Fibroblast of gingiva (primary cell): Measurements from ENCODE around the gene BCAS3.
A peak's percentile ranks its signal among the peaks of the same experiment; 100 is the strongest.
"Not testable (repeated sequence)": the region's sequence is repeated elsewhere in the genome, so short reads cannot be mapped to it uniquely, and the experiment has no call there.

ENCODE experiments used
- DNase-seq: peaks from one replicate; pipeline ENCODE4 v3.0.0-alpha.2; 2011; ENCODE audit warnings: low read depth

Gene BCAS3

DNA sequence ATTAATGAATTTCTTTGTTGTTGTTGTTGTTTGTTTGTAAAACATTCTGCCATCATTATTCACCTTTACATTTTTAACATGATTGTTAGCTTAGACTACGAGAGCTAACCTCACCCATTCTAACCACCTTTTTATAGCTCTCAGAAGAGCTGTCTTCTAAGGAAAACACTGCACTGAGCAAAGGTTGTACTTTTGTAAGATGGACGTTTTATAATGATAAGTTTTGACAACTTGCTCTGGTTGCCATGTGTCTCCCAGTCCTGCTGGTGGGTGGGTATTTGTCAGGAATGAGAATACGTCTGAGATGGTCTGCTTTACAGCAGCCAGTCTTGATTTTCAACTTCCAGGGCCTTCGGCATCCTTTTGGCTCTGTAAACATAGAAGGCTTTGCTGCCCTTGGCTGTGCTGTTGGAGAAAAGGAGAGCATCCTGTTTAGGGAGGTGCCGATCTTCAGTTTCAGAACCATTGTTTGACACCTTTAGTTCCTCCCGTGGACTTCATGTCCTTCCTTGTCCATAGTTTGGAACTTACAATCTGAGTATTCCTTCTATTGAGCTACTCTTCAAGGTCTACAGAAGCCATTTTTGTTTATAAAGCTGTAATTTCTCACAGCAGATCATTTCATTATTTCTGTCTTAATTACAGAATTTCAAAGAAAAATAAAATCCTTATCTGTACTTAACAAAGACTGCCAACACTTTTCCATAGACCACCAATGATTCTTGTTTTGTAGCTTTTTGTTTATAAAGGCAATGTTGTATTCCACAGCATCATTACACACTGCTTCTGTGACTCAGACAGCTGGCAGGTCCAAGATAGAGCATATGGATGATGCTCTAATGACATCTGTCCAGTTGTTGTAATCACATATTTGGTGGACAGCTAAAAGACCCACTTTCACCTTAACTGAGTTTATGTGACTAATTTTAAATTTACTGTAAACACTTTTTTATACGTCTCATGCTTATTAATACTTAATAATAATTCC is 451.9 kb downstream of the BCAS3 start:
- no peak for DNase-seq

DNA sequence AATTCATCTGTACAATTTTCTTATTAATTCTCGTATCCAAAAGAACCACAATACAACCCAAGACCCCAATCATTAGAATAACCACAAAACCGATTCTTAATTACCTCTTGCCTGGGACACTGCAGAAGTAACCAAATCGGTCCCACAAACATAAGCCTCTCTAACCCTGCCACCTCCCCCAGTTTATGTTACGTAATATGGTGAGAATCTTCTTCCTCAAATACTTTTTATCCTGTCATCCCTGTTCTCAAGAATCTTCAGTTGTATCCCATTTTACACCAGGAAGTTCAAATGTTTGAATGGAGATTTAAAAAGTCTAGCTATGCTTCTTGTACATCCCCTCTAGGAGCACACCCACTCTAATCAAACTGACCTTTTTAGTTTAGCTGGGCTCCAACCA is 452.7 kb downstream of the BCAS3 start:
- DNase-seq: no peak

DNA sequence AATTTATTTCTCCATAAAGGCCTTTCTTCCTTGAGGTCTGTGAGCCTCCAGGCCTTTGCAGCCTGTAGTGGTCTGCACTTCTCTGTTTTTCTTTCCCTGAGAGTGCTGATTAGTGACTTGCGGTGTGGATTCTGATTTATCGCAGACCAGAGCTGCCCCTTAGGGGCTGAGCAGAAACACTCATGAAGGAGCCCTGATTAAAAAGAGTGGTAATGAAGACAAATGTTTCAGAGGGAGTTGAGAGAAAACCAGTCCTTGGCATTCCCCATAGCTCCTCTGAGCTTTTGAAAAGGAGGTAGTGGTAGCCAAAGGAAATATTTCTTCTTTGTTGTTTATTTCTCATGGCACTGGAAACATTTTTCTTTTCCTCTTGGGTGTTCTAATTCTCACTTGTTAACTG is 453.9 kb downstream of the BCAS3 start:
- DNase-seq: no peak

DNA sequence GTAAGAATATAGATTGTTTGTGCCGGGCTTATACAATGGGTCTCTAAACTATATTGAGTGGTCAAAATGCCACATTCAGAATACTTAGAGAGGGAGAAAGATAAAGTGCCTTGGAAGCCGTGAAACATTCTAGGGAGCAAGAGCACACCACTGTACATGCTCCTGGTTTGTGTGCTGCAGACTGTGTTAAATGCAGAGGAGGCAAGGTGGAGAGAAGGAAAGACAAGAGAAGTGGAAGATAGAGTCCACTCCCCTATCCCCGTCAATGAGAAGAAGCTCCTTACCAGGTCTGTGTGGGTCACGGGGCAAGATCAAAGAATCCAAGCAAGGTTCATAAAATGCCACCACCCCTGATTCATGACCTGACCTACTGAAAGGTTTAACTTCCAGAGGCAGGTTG is 454.9 kb downstream of the BCAS3 start:
- DNase-seq: no peak

DNA sequence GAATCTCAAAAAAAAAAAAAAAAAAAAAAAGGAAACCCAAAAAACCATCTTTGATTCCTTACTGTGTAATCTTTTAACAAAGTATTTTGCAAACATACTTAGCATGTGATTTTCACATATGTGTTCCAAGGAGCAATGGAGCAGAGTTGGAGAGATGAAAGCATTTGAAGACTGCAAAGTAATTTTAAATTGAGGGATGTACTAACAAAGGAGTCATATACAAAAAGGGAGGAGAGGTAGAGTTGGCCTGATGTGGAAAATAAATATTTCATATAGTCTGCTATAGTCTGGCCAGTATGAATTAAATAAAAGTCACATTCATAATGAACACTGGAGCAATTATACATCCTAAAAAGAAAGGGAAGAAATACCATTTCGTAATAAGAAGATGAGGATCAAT is 456.2 kb downstream of the BCAS3 start:
- no peak for DNase-seq

DNA sequence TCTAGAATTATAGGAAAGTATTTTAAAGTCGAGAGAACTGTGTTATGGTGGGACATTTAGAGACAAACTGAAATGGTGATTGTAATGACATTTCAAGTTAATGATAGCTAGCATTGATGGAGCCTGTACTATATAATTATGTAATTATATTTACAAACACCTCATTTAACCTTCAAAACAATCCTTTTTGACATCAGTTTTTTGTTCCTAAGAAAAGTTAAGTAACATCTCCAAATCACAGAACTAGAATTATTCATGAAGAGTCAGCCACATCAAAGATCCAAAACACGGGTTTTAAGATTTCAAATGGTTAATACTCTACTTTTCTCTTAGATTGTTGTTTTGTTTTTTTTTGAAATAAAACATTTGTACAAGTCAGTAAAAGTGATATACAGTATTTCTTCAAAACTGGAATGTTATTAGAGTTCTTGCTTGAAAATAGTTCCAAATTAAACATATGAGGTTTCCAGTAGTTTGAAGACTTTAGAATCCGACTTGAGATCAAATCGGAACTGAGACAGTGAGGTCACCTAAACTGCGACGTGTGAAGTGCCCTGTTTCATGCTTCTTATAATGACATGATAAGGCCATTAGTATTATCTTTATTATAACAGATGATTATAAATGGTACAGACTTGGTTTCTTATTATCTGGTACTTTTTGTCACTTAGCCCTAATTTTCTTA is 457.0 kb downstream of the BCAS3 start:
- DNase-seq: no peak

DNA sequence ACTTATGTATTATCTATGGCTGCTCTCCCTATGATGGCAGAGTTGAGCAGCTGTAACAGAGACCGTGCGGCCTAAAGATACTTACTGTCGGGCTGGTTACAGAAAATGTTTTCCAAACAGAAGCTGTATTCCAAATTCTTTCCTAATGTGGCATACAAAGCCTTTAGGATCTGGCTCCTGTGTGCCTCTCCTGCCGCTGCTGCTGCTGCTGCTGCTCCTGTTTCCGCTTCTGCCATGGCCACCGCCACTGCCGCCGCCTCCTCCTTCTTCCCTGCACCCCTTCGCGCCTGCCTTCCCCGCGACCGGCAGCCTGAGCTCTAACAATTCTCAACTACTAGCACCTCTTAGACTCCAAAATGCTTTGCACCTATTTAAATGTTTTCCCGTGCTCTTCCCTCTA is 458.1 kb downstream of the BCAS3 start:
- DNase-seq: no peak

DNA sequence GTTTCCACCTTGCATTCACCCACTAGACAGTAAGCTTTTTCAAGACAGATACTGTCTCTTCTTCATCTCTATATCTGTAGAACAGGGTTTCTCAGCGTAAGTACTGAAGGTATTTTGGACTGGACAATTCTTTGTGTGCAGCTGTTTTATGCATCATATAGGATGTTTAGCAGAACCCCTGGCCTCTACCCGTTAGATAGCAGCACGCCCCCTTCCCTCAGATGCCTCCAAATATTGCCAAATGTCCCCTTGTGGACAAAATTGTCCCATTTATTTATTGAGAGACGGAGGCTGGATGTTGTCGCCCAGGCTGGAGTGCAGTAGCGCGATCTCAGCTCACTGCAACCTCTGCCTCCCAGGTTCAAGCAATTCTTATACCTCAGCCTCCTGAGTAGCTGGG is 458.6 kb downstream of the BCAS3 start:
- no peak for DNase-seq

DNA sequence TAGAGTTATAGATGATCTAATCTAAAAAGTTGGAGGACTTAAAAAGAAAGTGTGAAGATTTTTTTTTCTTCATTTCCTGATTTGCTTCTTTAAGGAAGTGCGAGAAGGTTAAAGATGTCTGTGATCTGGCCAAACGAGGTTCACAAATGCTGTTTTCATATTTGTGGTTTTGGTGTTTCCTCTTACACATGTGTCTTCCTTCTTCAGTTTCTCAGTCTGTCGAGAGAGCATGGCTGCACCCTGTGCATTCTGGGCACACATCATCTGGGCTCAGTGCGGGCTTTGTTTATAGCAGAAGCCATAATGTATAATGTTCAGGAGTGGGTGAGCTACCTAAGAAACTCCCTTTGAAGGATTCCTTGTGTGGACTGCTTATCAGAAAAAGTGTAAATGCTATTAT is 461.6 kb downstream of the BCAS3 start:
- DNase-seq: peak; percentile 62

DNA sequence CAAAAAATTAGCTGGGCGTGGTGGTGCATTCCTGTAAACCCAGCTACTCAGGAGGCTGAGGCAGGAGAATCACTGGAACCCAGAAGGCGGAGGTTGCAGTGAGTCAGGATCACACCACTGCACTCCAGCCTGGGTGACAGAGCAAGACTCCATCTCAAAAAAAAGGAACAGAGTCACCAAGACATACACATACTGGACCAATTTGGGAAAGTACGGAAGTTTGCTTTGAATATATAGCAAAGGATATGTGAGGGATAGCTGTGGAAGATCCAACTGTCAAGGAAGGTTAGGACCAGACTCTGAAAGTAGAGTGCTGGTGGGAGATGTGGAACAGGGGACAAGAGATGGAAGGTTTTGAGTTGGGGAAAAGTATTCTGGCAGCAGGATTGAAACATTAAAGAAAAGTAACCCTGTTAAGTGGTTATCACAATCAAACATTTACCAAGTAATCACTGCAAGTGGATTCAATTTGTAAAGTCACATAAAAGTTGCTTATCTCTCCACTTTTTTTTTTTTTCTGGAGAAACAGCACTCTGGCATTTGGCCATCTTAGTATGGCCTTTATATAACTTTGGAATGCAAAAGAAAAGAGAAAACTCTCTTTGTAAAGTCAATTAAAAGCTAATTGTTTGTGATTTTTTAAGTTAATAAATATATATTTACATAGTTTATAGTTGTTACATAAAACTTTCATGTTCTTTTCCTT is 462.6 kb downstream of the BCAS3 start:
- DNase-seq: no peak

DNA sequence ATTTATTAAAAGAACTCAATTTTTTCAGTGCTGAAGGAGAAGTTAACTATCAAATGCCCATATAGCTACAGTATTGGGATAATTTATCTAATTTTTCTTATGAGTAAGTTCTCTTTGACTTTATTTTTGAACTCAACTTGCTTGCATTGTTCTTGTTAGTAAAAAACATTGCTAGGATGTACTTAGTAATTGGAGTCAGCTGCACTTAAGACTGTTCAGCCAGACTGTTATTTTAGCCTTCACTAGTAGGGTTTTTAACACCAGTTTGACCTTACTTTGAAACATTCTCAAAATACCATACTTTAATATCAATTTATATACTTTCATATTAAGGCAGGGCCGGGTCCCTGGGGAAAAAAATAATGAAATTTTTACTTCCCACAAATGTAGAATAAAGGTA is 465.4 kb downstream of the BCAS3 start:
- peak; percentile 32 for DNase-seq

DNA sequence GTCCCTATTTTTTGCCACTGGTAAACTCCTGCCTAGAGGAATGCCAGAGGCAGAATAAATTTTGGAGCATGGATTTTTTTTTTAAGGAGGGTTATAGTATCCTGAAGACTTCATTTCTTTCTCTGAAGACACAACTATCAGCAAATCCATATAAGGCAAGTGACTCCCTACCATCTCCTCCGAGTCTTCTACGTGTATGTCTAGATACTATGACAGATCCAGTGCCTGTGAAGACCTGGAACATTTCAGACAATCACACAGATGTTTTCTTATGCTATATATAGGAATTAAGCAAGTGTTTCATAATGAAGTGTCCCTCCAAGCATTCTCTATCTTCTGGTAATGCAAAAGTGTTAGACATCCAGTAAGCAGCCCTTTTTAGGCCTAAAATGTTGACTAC is 466.5 kb downstream of the BCAS3 start:
- no peak for DNase-seq

DNA sequence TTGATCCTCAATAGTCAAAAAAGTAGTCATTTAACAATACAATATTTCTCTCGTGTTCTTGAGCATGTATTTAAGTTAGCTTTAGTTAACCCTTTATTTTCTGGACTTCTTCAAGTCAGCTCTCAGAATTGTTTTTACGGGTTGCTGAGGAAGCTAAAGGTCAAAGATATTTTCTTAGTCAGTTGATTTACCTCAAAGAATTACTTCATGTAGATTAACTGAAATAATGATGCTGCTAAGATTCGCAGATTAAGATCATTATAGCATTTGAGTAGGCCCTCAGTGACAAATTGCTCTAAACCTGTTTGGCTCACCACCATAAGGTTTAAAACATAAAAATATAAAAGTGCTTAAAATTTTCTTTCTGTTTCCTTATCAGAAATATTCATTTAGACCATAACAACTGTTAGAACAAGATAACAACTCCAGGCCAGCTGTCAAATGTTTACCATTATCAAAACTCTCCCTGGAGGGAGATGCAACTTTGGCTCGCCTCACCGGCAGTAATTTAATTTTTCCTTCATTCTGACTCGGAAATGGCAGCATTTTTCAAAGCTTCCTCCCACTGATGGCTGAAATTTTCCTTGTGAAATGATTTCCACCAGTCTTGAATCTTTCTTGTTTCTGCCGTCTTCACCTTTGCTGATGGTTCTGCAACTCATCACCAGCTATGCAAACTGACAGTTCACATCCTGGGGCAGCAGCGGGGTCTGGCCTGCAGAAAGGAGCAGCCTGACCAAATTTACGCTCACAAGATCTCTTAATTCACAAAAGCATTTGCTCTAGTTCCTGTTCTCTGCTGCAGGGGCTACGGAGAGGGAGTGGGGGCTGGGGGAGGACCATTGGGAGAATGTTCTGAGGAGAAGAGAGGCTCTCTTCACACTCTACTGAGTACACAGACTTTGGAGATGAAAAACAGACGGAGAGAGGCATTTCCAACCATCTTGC is 467.2 kb downstream of the BCAS3 start:
- no peak for DNase-seq

DNA sequence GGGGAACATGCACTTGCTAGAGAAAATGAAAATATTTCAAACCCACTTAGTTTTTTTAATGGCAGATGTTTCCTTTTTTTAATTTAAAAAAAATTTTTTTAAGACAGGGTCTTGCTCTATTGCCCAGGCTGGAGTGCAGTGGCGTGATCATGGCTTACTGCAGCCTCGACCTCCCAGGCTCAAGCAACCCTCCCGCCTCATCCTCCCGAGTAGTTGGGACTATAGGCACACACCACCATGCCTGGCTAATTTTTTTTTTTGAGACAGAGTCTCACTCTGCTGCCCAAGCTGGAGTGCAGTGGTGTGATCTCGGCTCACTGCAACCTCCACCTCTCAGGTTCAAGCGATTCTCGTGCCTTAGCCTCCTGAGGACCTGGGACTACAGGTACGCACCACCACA is 469.2 kb downstream of the BCAS3 start:
- DNase-seq: not testable (repeated sequence)

DNA sequence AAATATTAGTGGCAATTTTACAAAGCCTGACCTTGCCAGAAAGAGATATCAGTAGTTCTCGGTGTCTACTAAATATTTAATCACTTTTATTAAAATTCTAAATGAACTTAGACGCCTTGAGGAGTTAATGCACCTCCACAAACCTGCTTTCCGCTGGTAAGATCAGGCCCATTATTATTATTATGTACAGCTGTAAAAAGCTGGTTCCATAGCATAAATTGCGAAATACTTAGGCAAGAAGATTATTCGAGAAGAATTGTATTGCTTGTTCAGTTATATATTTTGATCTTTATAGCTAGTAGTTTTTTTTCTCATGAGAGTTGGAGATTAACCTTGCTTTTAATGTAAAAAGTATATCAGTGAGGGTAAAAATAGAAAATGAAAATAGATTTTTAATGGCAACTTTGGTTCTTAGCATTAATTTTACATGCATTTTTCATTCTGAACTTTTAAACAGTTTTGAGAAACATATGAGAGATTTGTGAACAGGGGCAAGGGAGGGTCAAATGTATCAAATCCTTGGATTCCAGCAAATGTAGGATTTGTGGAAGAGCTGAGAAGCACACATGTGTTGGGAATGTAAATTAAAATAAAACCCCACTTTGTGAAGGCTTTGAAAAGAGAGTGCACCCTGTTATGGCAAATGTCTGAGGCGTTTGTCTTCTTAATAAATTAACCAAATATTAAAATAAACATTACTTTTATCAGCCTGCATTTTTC is 471.6 kb downstream of the BCAS3 start:
- no peak for DNase-seq

DNA sequence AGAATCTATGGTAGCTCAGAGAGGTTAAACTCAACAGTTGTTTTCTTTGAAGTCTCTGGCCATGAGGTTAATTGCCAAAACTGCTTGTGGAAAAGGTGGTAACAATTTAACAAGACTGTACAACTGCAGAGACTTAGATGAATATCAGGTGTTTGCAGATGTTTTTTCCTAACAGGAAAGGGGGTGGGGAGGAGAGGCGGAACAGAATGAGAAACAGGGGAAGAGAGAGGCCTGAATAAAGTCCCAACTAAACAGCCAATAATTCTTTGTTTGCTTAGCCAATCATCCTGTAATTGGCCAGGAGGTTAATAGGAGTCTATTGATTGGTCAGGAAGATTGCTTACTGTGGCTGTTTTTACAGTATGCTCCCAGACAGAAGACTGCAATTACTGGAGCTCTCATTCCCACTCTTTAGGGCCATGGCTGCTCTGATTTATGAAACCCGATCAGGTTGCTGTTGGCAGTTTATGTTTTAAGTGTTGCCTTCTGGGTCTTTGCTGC is 472.3 kb downstream of the BCAS3 start:
- DNase-seq: no peak

DNA sequence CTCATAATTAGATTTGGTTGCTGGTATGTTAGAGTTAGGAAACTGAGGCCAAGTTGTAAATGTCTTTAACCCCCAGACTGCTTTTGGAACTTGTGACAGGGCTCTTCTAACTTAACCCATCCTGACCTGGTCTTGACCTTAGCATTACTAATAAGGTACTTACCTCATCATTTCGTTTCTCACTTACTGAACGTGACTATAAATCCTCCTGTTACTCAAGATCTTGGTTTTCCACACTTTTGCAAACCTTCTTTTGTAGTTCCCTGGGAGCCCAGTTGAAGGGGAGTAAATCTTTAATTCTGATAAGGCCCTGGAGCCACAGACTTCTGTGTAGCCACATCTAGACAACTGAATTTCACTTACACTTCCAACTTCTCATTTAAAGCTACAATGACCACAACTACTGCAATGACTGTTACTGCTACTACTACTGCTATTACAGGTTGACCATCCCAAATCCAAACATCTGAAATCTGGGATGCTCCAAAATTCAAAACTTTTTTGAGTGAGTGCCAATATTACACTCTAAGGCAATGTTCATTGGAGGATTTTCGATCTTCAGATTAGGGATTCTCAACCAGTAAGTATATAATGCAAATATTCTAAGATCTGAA is 473.1 kb downstream of the BCAS3 start:
- DNase-seq: no peak

DNA sequence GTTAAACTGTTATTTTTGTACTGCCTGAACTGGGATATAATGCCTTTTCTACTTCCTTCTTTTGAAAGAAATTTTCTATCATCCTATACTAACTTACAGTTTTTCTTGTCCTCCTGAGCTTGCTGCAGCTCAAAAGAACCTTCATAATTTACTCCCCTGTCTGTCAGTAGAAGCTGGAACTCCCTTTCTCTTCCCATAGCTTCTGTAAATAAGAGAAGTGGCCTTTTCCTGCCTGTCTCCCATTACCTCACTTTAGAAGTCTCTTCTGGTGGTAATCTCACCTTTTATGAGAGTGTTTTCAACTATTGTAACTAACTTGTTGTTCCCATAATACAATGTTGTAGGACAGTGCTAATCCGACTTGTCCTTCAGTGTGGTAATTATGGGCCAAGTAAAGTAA is 475.2 kb downstream of the BCAS3 start:
- no peak for DNase-seq

DNA sequence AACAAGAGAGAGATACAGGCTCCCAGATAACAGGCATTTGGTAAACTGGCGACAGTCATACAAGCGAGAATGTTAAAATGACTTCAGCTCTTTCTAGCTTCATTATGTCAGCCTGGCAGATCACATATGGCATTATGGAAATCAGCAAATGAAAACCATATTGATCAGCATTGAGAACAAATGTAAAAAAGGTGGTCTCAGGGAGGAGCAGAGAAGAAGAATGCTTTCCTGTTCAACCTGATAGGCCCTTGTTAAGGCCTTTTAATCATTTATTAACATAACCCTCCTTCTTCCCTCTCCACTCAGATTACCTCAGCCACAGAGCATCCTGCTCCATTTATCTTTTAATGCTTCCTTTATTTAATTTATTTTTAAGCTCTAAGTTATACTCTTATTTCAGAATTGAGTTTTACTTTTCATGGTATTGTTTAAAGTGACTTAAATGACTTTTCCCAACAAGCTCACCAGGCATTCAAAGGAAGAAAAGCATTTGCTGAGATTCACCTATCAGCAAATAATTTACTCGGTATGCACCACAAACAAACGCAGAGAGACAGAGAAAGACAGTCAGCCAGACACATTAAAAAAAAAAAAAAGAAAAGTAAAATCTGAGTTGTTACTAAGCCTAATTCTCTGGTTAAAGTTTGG is 478.1 kb downstream of the BCAS3 start:
- DNase-seq: no peak
